K562 (cell line): Measurements from ENCODE around the gene NEU1. TPM values are rescaled to one million over a fixed set of nuclear protein-coding genes. Genes with fewer than 3 reads are reported as not detected.
A peak's percentile ranks its signal among the peaks of the same experiment; 100 is the strongest.

ENCODE experiments used
- BRD4 ChIP-seq: fragments of 200-600 bp; sonication (generic); IDR thresholded peaks from 2 replicates; pipeline ENCODE4 v1.6.1; 2017; ENCODE audit warnings: inconsistent platforms
- CEBPG ChIP-seq, 3 experiments: fragments of 200-800 bp in 1 of 3; sonication (Bioruptor generic) in 1 of 3; sonication (generic) in 1 of 3; formaldehyde crosslinking in 1 of 3; IDR thresholded peaks in 2 of 3; conservative IDR thresholded peaks in 1 of 3; 2 replicates each; pipeline versions ENCODE4 v1.6.1 to v1.8.0; 2016 to 2022; ENCODE audit warnings: missing compliant biosample characterization in 2 of 3, missing genetic modification characterization in 2 of 3, mild to moderate bottlenecking in 1 of 3, missing genetic modification reagents in 1 of 3
- CXXC5 ChIP-seq: fragments of 250-450 bp; sonication (Bioruptor Pico); IDR thresholded peaks from 2 replicates; pipeline ENCODE4 v1.8.0; 2022; ENCODE audit warnings: inconsistent platforms, mild to moderate bottlenecking, moderate library complexity
- DNMT1 ChIP-seq: fragments of 450-650 bp; IDR thresholded peaks from 2 replicates; pipeline ENCODE4 v1.6.1; 2016; ENCODE audit warnings: antibody characterized with exemption, mild to moderate bottlenecking
- ELF2 ChIP-seq: fragments of 250-450 bp; sonication (Bioruptor Pico); IDR thresholded peaks from 2 replicates; pipeline ENCODE4 v1.5.0; 2021; ENCODE audit warnings: mild to moderate bottlenecking
- FOXK1 ChIP-seq: sonication (generic); formaldehyde crosslinking; IDR thresholded peaks from 2 replicates; pipeline ENCODE4 v1.8.0; 2022; ENCODE audit warnings: missing genetic modification reagents, mild to moderate bottlenecking, borderline replicate concordance
- HDAC3 ChIP-seq: fragments of 450-650 bp; IDR thresholded peaks from 2 replicates; pipeline ENCODE4 v1.6.1; 2018; ENCODE audit warnings: borderline replicate concordance, mild to moderate bottlenecking, moderate library complexity; ENCODE audit not compliant: partially characterized antibody
- KLF1 ChIP-seq: fragments of 450-650 bp; IDR thresholded peaks from 2 replicates; pipeline ENCODE4 v1.6.1; 2016; ENCODE audit warnings: missing genetic modification characterization, missing compliant biosample characterization
- MAZ ChIP-seq, 2 experiments: fragments of 450-650 bp in 1 of 2; sonication (generic) in 1 of 2; formaldehyde crosslinking; IDR thresholded peaks in 1 of 2; conservative IDR thresholded peaks in 1 of 2; 2 replicates each; pipeline versions ENCODE4 v1.4.0 to v1.5.0; 2020; ENCODE audit warnings: mild to moderate bottlenecking in 1 of 2, missing genetic modification reagents in 1 of 2
- NUFIP1 ChIP-seq: fragments of 450-650 bp; IDR thresholded peaks from 2 replicates; pipeline ENCODE4 v1.6.1; 2018; ENCODE audit not compliant: partially characterized antibody
- PCBP1 ChIP-seq: fragments of 200-400 bp; formaldehyde crosslinking; IDR thresholded peaks from 2 replicates; pipeline ENCODE4 v1.6.1; 2018; ENCODE audit warnings: mild to moderate bottlenecking, low read depth, low read length; ENCODE audit not compliant: poor library complexity, severe bottlenecking
- PRMT5 ChIP-seq: sonication (generic); formaldehyde crosslinking; IDR thresholded peaks from 2 replicates; pipeline ENCODE4 v1.5.0; 2020; ENCODE audit warnings: missing genetic modification reagents
- RBM14 ChIP-seq: fragments of 200-400 bp; formaldehyde crosslinking; IDR thresholded peaks from 2 replicates; pipeline ENCODE4 v1.6.1; 2018; ENCODE audit warnings: low read depth, mild to moderate bottlenecking, low read length, moderate library complexity, borderline replicate concordance; ENCODE audit not compliant: insufficient read depth
- RHOXF2B ChIP-seq: fragments of 250-450 bp; sonication (Bioruptor Pico); conservative IDR thresholded peaks from 2 replicates; pipeline ENCODE4 v1.5.1; 2021
- SIN3B ChIP-seq: fragments of 450-650 bp; IDR thresholded peaks from 2 replicates; pipeline ENCODE4 v1.6.1; 2017; ENCODE audit warnings: low read depth, mild to moderate bottlenecking, moderate library complexity
- SMAD3 ChIP-seq: fragments of 450-650 bp; formaldehyde crosslinking; conservative IDR thresholded peaks from 2 replicates; pipeline ENCODE4 v1.4.0; 2020; ENCODE audit warnings: mild to moderate bottlenecking
- SUPT5H ChIP-seq: fragments of 450-650 bp; IDR thresholded peaks from 2 replicates; pipeline ENCODE4 v1.6.1; 2016
- ZBTB7A ChIP-seq: IDR thresholded peaks from 2 replicates; pipeline ENCODE4 v1.6.1; 2011; ENCODE audit warnings: low read depth, mild to moderate bottlenecking, low read length, moderate library complexity, borderline replicate concordance; ENCODE audit not compliant: control insufficient read depth
- ZNF785 ChIP-seq: fragments of 250-450 bp; sonication (Bioruptor Pico); IDR thresholded peaks from 2 replicates; pipeline ENCODE4 v1.4.0; 2020; ENCODE audit warnings: mild to moderate bottlenecking
- polyA plus RNA-seq, 8 experiments: library from polyadenylated mRNA; depleted of rRNA in 4 of 8; stranded (reverse) in 5 of 8; unstranded in 3 of 8; fragments of >200 nt; fragmentation: Nextera tagmentation in 2 of 8; fragmentation: Illumina TruSeq in 1 of 8; extraction: Ambion mirVana in 2 of 8; extraction: Trizol in 1 of 8; gene quantifications; 2 replicates each; pipeline versions ENCODE4 v1.2.1 to v1.2.3, GENCODE V29; 2011 to 2014; ENCODE audit warnings: inconsistent platforms in 1 of 8, missing spikeins in 1 of 8
- total RNA-seq, 7 experiments: library from RNA; depleted of rRNA in 6 of 7; stranded (reverse); fragments of >200 nt in 6 of 7; fragmentation: Illumina TruSeq in 2 of 7; extraction: Trizol in 2 of 7; gene quantifications; 2 replicates each; pipeline versions ENCODE4 v1.2.1 to v1.2.3, GENCODE V29; 2011 to 2021; ENCODE audit warnings: low replicate concordance in 1 of 7
- TF ChIP-seq, protein P1 (sequence below): sonication (generic); formaldehyde crosslinking; IDR thresholded peaks from 2 replicates; pipeline ENCODE4 v1.9.0; 2022; ENCODE audit warnings: mild to moderate bottlenecking, missing genetic modification reagents
- TF ChIP-seq, protein P2 (sequence below): fragments of 450-650 bp; IDR thresholded peaks from 2 replicates; pipeline ENCODE4 v1.6.1; 2018; ENCODE audit warnings: mild to moderate bottlenecking, low read depth; ENCODE audit not compliant: partially characterized antibody
- TF ChIP-seq, protein P3 (sequence below): fragments of 250-450 bp; sonication (Bioruptor Pico); IDR thresholded peaks from 2 replicates; pipeline ENCODE4 v1.5.0; 2021
- TF ChIP-seq, protein P4 (sequence below): fragments of 450-650 bp; IDR thresholded peaks from 2 replicates; pipeline ENCODE4 v1.6.1; 2016; ENCODE audit warnings: mild to moderate bottlenecking

The NEU1 gene
- total and polyA plus RNA-seq, 9 of the 15 experiments (the other 6 are each of a cell fraction or from before 2014, with no cell fraction given) = 14.8 to 67.8 (median 51.0) TPM

DNA sequence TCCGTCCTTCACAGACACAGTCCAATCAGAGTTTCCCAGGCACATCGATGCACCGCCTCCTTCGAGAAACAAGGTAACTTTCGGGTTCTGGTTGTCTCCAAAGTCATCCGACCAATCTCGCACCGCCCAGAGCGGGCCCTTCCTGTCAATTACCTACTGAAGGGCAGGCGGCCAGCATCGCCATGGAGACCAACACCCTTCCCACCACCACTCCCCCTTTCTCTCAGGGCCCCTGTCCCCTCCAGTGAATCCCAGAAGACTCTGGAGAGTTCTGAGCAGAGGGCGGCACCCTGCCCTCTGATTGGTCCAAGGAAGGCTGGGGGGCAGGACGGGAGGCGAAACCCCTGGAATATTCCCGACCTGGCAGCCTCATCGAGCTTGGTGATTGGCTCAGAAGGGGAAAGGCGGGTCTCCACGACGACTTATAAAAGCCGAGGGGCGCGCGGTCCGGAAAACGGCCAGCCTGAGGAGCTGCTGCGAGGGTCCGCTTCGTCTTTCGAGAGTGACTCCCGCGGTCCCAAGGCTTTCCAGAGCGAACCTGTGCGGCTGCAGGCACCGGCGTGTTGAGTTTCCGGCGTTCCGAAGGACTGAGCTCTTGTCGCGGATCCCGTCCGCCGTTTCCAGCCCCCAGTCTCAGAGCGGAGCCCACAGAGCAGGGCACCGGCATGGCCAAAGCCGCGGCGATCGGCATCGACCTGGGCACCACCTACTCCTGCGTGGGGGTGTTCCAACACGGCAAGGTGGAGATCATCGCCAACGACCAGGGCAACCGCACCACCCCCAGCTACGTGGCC lies 35.1 kb downstream of the NEU1 start, which contains the start of gene HSPA1B (continued):
- TF ChIP-seq CEBPG (CRISPR knock-in tag; IDR thresholded peaks at IDR 0.05) (no peak), CEBPG (tag; conservative IDR thresholded peaks at IDR 0.05 in 1 of 2, IDR thresholded peaks at IDR 0.05 in 1 of 2) (no peak), HDAC3 (no peak), NUFIP1 (no peak), DNMT1 (0 out of 2 replicates have a peak, but pooled peaks have one; percentile 62), KLF1 (tag) (peak; percentile 71), PRMT5 (CRISPR knock-in tag) (no peak), RHOXF2B (CRISPR knock-in tag) (peak; percentile 87; the same call in 1 of the 2 replicates), BRD4 (no peak), ZNF785 (CRISPR knock-in tag) (0 out of 2 replicates have a peak, but pooled peaks have one; percentile 21), CXXC5 (CRISPR knock-in tag) (peak; percentile 73), SMAD3 (peak; percentile 83), ELF2 (CRISPR knock-in tag) (peak; percentile 73; the same call in 1 of the 2 replicates), RBM14 (peak; percentile 83; the same call in 1 of the 2 replicates), SUPT5H (peak; percentile 100), PCBP1 (peak; percentile 38), ZBTB7A (peak; percentile 99), FOXK1 (CRISPR knock-in tag) (no peak), MAZ (CRISPR knock-in tag; conservative IDR thresholded peaks at IDR 0.05 in 1 of 2, IDR thresholded peaks at IDR 0.05 in 1 of 2) (peak; percentile 50 to 95; a peak in 3 of 4 replicates), SIN3B (no peak)
- TF ChIP-seq, protein P1, sequence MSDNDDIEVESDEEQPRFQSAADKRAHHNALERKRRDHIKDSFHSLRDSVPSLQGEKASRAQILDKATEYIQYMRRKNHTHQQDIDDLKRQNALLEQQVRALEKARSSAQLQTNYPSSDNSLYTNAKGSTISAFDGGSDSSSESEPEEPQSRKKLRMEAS (CRISPR knock-in tag) = peak; percentile 67
- TF ChIP-seq, protein P2, sequence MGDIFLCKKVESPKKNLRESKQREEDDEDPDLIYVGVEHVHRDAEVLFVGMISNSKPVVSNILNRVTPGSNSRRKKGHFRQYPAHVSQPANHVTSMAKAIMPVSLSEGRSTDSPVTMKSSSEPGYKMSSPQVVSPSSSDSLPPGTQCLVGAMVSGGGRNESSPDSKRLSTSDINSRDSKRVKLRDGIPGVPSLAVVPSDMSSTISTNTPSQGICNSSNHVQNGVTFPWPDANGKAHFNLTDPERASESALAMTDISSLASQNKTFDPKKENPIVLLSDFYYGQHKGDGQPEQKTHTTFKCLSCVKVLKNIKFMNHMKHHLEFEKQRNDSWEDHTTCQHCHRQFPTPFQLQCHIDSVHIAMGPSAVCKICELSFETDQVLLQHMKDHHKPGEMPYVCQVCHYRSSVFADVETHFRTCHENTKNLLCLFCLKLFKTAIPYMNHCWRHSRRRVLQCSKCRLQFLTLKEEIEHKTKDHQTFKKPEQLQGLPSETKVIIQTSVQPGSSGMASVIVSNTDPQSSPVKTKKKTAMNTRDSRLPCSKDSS = no peak
- TF ChIP-seq, protein P3, sequence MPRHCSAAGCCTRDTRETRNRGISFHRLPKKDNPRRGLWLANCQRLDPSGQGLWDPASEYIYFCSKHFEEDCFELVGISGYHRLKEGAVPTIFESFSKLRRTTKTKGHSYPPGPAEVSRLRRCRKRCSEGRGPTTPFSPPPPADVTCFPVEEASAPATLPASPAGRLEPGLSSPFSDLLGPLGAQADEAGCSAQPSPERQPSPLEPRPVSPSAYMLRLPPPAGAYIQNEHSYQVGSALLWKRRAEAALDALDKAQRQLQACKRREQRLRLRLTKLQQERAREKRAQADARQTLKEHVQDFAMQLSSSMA (CRISPR knock-in tag) = peak; percentile 80; the same call in 1 of the 2 replicates
- TF ChIP-seq, protein P4, sequence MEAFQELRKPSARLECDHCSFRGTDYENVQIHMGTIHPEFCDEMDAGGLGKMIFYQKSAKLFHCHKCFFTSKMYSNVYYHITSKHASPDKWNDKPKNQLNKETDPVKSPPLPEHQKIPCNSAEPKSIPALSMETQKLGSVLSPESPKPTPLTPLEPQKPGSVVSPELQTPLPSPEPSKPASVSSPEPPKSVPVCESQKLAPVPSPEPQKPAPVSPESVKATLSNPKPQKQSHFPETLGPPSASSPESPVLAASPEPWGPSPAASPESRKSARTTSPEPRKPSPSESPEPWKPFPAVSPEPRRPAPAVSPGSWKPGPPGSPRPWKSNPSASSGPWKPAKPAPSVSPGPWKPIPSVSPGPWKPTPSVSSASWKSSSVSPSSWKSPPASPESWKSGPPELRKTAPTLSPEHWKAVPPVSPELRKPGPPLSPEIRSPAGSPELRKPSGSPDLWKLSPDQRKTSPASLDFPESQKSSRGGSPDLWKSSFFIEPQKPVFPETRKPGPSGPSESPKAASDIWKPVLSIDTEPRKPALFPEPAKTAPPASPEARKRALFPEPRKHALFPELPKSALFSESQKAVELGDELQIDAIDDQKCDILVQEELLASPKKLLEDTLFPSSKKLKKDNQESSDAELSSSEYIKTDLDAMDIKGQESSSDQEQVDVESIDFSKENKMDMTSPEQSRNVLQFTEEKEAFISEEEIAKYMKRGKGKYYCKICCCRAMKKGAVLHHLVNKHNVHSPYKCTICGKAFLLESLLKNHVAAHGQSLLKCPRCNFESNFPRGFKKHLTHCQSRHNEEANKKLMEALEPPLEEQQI = no peak
